HepG2 (cell line): ENCODE data around the gene WNK4. TPM values are rescaled to one million over a fixed set of nuclear protein-coding genes. Genes with fewer than 3 reads are reported as not detected.

Experiments used
- CENPX ChIP-seq: sonication (generic); formaldehyde crosslinking; IDR thresholded peaks from 2 replicates; pipeline ENCODE4 v1.9.0; 2021; ENCODE audit warnings: mild to moderate bottlenecking, missing genetic modification reagents, moderate library complexity
- CERS6 ChIP-seq: sonication (generic); formaldehyde crosslinking; IDR thresholded peaks from 2 replicates; pipeline ENCODE4 v1.5.0; 2020; ENCODE audit warnings: missing genetic modification reagents
- FIP1L1 ChIP-seq: fragments of 200-400 bp; formaldehyde crosslinking; IDR thresholded peaks from 2 replicates; pipeline ENCODE4 v1.6.1; 2018; ENCODE audit warnings: low read depth, mild to moderate bottlenecking, low read length, moderate library complexity, borderline replicate concordance; ENCODE audit not compliant: insufficient read depth
- MIER3 ChIP-seq: IDR thresholded peaks from 2 replicates; pipeline ENCODE4 v1.6.1; 2016; ENCODE audit warnings: missing compliant biosample characterization, borderline replicate concordance
- MTF1 ChIP-seq: sonication (generic); formaldehyde crosslinking; IDR thresholded peaks from 2 replicates; pipeline ENCODE4 v1.5.0; 2020; ENCODE audit warnings: missing genetic modification reagents
- MTF2 ChIP-seq: sonication (generic); formaldehyde crosslinking; IDR thresholded peaks from 2 replicates; pipeline ENCODE4 v1.5.0; 2020; ENCODE audit warnings: missing genetic modification reagents, borderline replicate concordance
- MXD3 ChIP-seq: IDR thresholded peaks from 2 replicates; pipeline ENCODE4 v1.6.1; 2016; ENCODE audit warnings: mild to moderate bottlenecking, missing biosample characterization, missing genetic modification reagents
- PATZ1 ChIP-seq: sonication (generic); formaldehyde crosslinking; IDR thresholded peaks from 2 replicates; pipeline ENCODE4 v1.4.0; 2020; ENCODE audit warnings: missing genetic modification reagents
- RARA ChIP-seq: IDR thresholded peaks from 2 replicates; pipeline ENCODE4 v1.6.1; 2016; ENCODE audit warnings: missing genetic modification reagents, missing compliant biosample characterization
- RBM39 ChIP-seq: fragments of 200-400 bp; formaldehyde crosslinking; IDR thresholded peaks from one replicate; pipeline ENCODE4 v1.6.1; 2018; ENCODE audit warnings: antibody characterized with exemption, mild to moderate bottlenecking, low read depth, low read length; ENCODE audit not compliant: poor library complexity, severe bottlenecking
- SETDB1 ChIP-seq: sonication (generic); formaldehyde crosslinking; IDR thresholded peaks from 2 replicates; pipeline ENCODE4 v1.5.1; 2020; ENCODE audit warnings: missing genetic modification reagents, mild to moderate bottlenecking, borderline replicate concordance
- SMAD9 ChIP-seq: sonication (generic); formaldehyde crosslinking; IDR thresholded peaks from 2 replicates; pipeline ENCODE4 v1.5.1; 2020; ENCODE audit warnings: mild to moderate bottlenecking, missing genetic modification reagents
- SPEN ChIP-seq: sonication (generic); formaldehyde crosslinking; IDR thresholded peaks from 2 replicates; pipeline ENCODE4 v1.5.1; 2020; ENCODE audit warnings: low read depth, mild to moderate bottlenecking, missing genetic modification reagents
- XBP1 ChIP-seq: sonication (generic); formaldehyde crosslinking; IDR thresholded peaks from 2 replicates; pipeline ENCODE4 v1.5.0; 2020; ENCODE audit warnings: missing genetic modification reagents
- ZBTB21 ChIP-seq: sonication (generic); formaldehyde crosslinking; IDR thresholded peaks from 2 replicates; pipeline ENCODE4 v1.4.0; 2020; ENCODE audit warnings: missing genetic modification reagents
- ZC3H13 ChIP-seq: sonication (generic); formaldehyde crosslinking; IDR thresholded peaks from 2 replicates; pipeline ENCODE4 v1.8.1; 2023; ENCODE audit warnings: mild to moderate bottlenecking, missing genetic modification reagents, moderate library complexity
- ZEB1 ChIP-seq: IDR thresholded peaks from 2 replicates; pipeline ENCODE4 v1.6.1; 2012; ENCODE audit warnings: mild to moderate bottlenecking, low read depth, inconsistent platforms; ENCODE audit not compliant: insufficient replicate concordance
- ZFP90 ChIP-seq: sonication (generic); formaldehyde crosslinking; IDR thresholded peaks from 2 replicates; pipeline ENCODE4 v1.8.0; 2022; ENCODE audit warnings: missing genetic modification reagents, mild to moderate bottlenecking, inconsistent platforms, borderline replicate concordance
- ZKSCAN1 ChIP-seq: fragments of 150-350 bp; IDR thresholded peaks from 2 replicates; pipeline ENCODE4 v1.6.1; 2014; ENCODE audit warnings: low read length
- ZNF331 ChIP-seq: sonication (generic); formaldehyde crosslinking; IDR thresholded peaks from 2 replicates; pipeline ENCODE4 v1.4.0; 2020; ENCODE audit warnings: missing genetic modification reagents
- ZNF75D ChIP-seq: sonication (generic); formaldehyde crosslinking; IDR thresholded peaks from 2 replicates; pipeline ENCODE4 v1.8.1; 2023; ENCODE audit warnings: missing genetic modification reagents, mild to moderate bottlenecking, borderline replicate concordance
- ZNF770 ChIP-seq: sonication (generic); formaldehyde crosslinking; IDR thresholded peaks from 2 replicates; pipeline ENCODE4 v1.5.0; 2020; ENCODE audit warnings: mild to moderate bottlenecking, missing genetic modification reagents
- ZNF773 ChIP-seq: sonication (generic); formaldehyde crosslinking; IDR thresholded peaks from 2 replicates; pipeline ENCODE4 v1.4.0; 2020; ENCODE audit warnings: missing genetic modification reagents, borderline replicate concordance
- polyA plus RNA-seq, 8 experiments: library from polyadenylated mRNA; depleted of rRNA in 3 of 8; stranded (reverse) in 7 of 8; unstranded in 1 of 8; fragments of >200 nt; fragmentation: Illumina TruSeq in 4 of 8; extraction: Trizol in 4 of 8; gene quantifications; 2 replicates each; pipeline versions ENCODE4 v1.2.1 to v1.2.3, GENCODE V29; 2011 to 2016; ENCODE audit warnings: low read depth in 4 of 8, missing spikeins in 1 of 8, mixed read lengths in 1 of 8; ENCODE audit not compliant: insufficient read depth in 1 of 8
- total RNA-seq, 5 experiments: library from RNA; depleted of rRNA; stranded (reverse); fragments of >200 nt; fragmentation: Illumina TruSeq; extraction: Trizol; gene quantifications; 2 replicates each; pipeline ENCODE4 v1.2.3, GENCODE V29; 2016; ENCODE audit warnings: low read depth in 1 of 5

Gene WNK4
- total and polyA plus RNA-seq, 2 of the 13 experiments (the other 11 are each of a cell fraction or from before 2014, with no cell fraction given) = 2.7 to 13.7 TPM

GRCh38 chr17:42782166-42783061 lies 2.0 kb downstream of the WNK4 start (continued):
- TF ChIP-seq ZNF770 (CRISPR knock-in tag) (no peak), RARA (CRISPR knock-in tag) (no peak), MXD3 (CRISPR knock-in tag) (no peak), ZNF331 (CRISPR knock-in tag) (no peak), XBP1 (CRISPR knock-in tag) (no peak), ZEB1 (no peak), SMAD9 (no peak), ZBTB21 (no peak), PATZ1 (CRISPR knock-in tag) (peak; percentile 90), CENPX (CRISPR knock-in tag) (no peak), ZNF773 (no peak), CERS6 (no peak), ZNF75D (CRISPR knock-in tag) (no peak), RBM39 (peak; percentile 43), ZKSCAN1 (no peak), FIP1L1 (no peak), ZC3H13 (CRISPR knock-in tag) (peak; percentile 64; the same call in 1 of the 2 replicates), MTF1 (CRISPR knock-in tag) (no peak), ZFP90 (CRISPR knock-in tag) (no peak), SPEN (CRISPR knock-in tag) (no peak), MIER3 (CRISPR knock-in tag) (no peak), MTF2 (CRISPR knock-in tag) (no peak), SETDB1 (CRISPR knock-in tag) (no peak)
